K562 (cell line): ENCODE measurements around the gene PTK6. TPM values are rescaled to one million over a fixed set of nuclear protein-coding genes. Genes with fewer than 3 reads are reported as not detected.
A peak's percentile ranks its signal among the peaks of the same experiment; 100 is the strongest.

Experiments
- ATAC-seq: fragments of 200-7000 bp; cut with Tn5 transposase; 3 replicates; pipeline ENCODE4 v1.9.1; 2020; ENCODE audit warnings: moderate library complexity
- BruUV-seq: library from RNA; stranded (reverse); fragments of 400-500 nt; replicated peaks from 2 replicates; lab custom pipeline; 2021; lab: Mats Ljungman, UMichigan
- CTCF ChIA-PET: fragments of 300-600 bp; formaldehyde crosslinking; extraction: SDS; loops from one replicate; lab custom pipeline; 2021; ENCODE audit warnings: low intra/inter-chr PET ratio; lab: Yijun Ruan, JAX
- POLR2A ChIA-PET: fragments of 300-600, 350-650 bp; sonication (Branson Sonifier 250); formaldehyde crosslinking; extraction: SDS; loops from one replicate; lab custom pipeline; 2021; ENCODE audit warnings: antibody characterized with exemption, inconsistent platforms; lab: Yijun Ruan, JAX
- DNase-seq, 4 experiments: peaks; one replicate each; pipeline versions ENCODE4 v3.0.0 to v3.0.0-alpha.2; 2011 to 2018; ENCODE audit warnings: low spot score in 3 of 4, mixed read lengths in 3 of 4; ENCODE audit errors: extremely low read depth in 1 of 4
- FAIRE-seq: peaks from 2 replicates; lab custom pipeline; 2011; peaks lifted over from hg19 to GRCh38; lab: Jason Lieb, UNC
- H2AFZ ChIP-seq: 2 replicates; pipeline ENCODE4 v1.6.0; 2011; ENCODE audit warnings: low read depth, low read length, control low read depth, inconsistent platforms
- H3K27ac ChIP-seq: fragments of 200-600 bp; 3 replicates; pipeline ENCODE4 v1.8.0; 2011; ENCODE audit warnings: low read depth, mild to moderate bottlenecking, control low read depth, inconsistent platforms, low read length, moderate library complexity, mixed read lengths; ENCODE audit errors: extremely low read depth
- H3K27me3 ChIP-seq, 2 experiments: fragments of 300-600 bp in 1 of 2; 2 replicates in 1 of 2; 3 replicates in 1 of 2; pipeline versions ENCODE4 v1.6.0 to v1.8.0; 2011; ENCODE audit warnings: inconsistent platforms in 2 of 2, low read length in 2 of 2, mild to moderate bottlenecking in 1 of 2, mixed read lengths in 1 of 2, moderate library complexity in 1 of 2; ENCODE audit not compliant: control insufficient read depth in 2 of 2, insufficient read depth in 2 of 2
- H3K36me3 ChIP-seq: fragments of 300-600 bp; 3 replicates; pipeline ENCODE4 v1.8.0; 2011; ENCODE audit warnings: mild to moderate bottlenecking, low read length, inconsistent platforms; ENCODE audit not compliant: control insufficient read depth, insufficient read depth
- H3K4me1 ChIP-seq, 2 experiments: fragments of 200-600 bp in 1 of 2; replicated peaks in 1 of 2; 2 replicates in 1 of 2; 3 replicates in 1 of 2; pipeline versions ENCODE4 v1.5.1 to v1.8.0; 2011; ENCODE audit warnings: inconsistent platforms in 2 of 2, low read length in 2 of 2, mild to moderate bottlenecking in 1 of 2, mixed read lengths in 1 of 2, moderate library complexity in 1 of 2; ENCODE audit not compliant: control insufficient read depth in 2 of 2, insufficient read depth in 2 of 2
- H3K4me2 ChIP-seq: 2 replicates; pipeline ENCODE4 v1.6.1; 2011; ENCODE audit warnings: low read length, control low read depth, inconsistent platforms, mixed read lengths; ENCODE audit not compliant: insufficient read depth
- H3K4me3 ChIP-seq: fragments of 200-600 bp; sonication (generic), shearing (Covaris generic); 2 replicates; pipeline ENCODE4 v1.5.1; 2016; ENCODE audit warnings: control low read depth, inconsistent platforms
- H3K79me2 ChIP-seq: fragments of 200-600 bp; 3 replicates; pipeline ENCODE4 v1.8.0; 2011; ENCODE audit warnings: low read length, inconsistent platforms; ENCODE audit not compliant: control insufficient read depth, insufficient read depth
- H3K9ac ChIP-seq, 2 experiments: 2 replicates each; pipeline versions ENCODE4 v1.6.0 to v1.6.1; 2011; ENCODE audit warnings: low read depth in 2 of 2, low read length in 2 of 2, control low read depth in 1 of 2, inconsistent platforms in 1 of 2, mild to moderate bottlenecking in 1 of 2, mixed read lengths in 1 of 2; ENCODE audit not compliant: insufficient read depth in 1 of 2
- H3K9me1 ChIP-seq: one replicate; pipeline ENCODE4 v1.6.0; 2011; ENCODE audit warnings: inconsistent platforms, mild to moderate bottlenecking, low read length, moderate library complexity; ENCODE audit not compliant: control insufficient read depth, insufficient read depth
- H3K9me3 ChIP-seq: replicated peaks from 2 replicates; pipeline ENCODE4 v1.5.1; 2011; ENCODE audit warnings: low read depth, low read length, inconsistent platforms; ENCODE audit not compliant: control insufficient read depth, insufficient read depth
- H4K20me1 ChIP-seq: replicated peaks from 2 replicates; pipeline ENCODE4 v1.6.1; 2011; ENCODE audit warnings: low read length, inconsistent platforms, mixed read lengths; ENCODE audit not compliant: control insufficient read depth, insufficient read depth
- CC2D1A ChIP-seq: fragments of 450-650 bp; IDR thresholded peaks from 2 replicates; pipeline ENCODE4 v1.6.1; 2017; ENCODE audit warnings: mild to moderate bottlenecking
- CHD1 ChIP-seq: fragments of 200-600 bp; sonication (generic); IDR thresholded peaks from one replicate; pipeline ENCODE4 v1.6.1; 2012; ENCODE audit warnings: mild to moderate bottlenecking, moderate library complexity, low read length, inconsistent platforms
- ELF4 ChIP-seq: fragments of 450-650 bp; formaldehyde crosslinking; IDR thresholded peaks from 2 replicates; pipeline ENCODE4 v1.4.0; 2022; ENCODE audit warnings: missing genetic modification characterization
- ETS2 ChIP-seq: IDR thresholded peaks from 2 replicates; pipeline ENCODE4 v1.6.1; 2016; ENCODE audit warnings: borderline replicate concordance, missing genetic modification characterization, mild to moderate bottlenecking, moderate library complexity, missing compliant biosample characterization; ENCODE audit not compliant: poor library complexity, severe bottlenecking
- PRMT5 ChIP-seq: sonication (generic); formaldehyde crosslinking; IDR thresholded peaks from 2 replicates; pipeline ENCODE4 v1.5.0; 2020; ENCODE audit warnings: missing genetic modification reagents
- RBM17 ChIP-seq: fragments of 200-400 bp; formaldehyde crosslinking; IDR thresholded peaks from 2 replicates; pipeline ENCODE4 v1.6.1; 2017; ENCODE audit warnings: low read depth, mild to moderate bottlenecking, low read length, borderline replicate concordance
- TAL1 ChIP-seq: fragments of 450-650 bp; IDR thresholded peaks from 2 replicates; pipeline ENCODE4 v1.6.1; 2016; ENCODE audit warnings: mild to moderate bottlenecking
- ZBED1 ChIP-seq: IDR thresholded peaks from 2 replicates; pipeline ENCODE4 v1.6.1; 2014
- ZNF354B ChIP-seq: fragments of 250-450 bp; sonication (Bioruptor Pico); IDR thresholded peaks from 2 replicates; pipeline ENCODE4 v1.4.0; 2020
- ZNF695 ChIP-seq: fragments of 450-650 bp; formaldehyde crosslinking; IDR thresholded peaks from 2 replicates; pipeline ENCODE4 v1.4.0; 2020; ENCODE audit warnings: mild to moderate bottlenecking, moderate library complexity
- ZNF699 ChIP-seq: fragments of 250-450 bp; sonication (Bioruptor Pico); IDR thresholded peaks from 2 replicates; pipeline ENCODE4 v1.8.0; 2021; ENCODE audit warnings: mild to moderate bottlenecking, moderate library complexity; ENCODE audit not compliant: insufficient replicate concordance
- WGBS: fragments of 100-300 bp; shearing (Covaris generic); methylation state at CpG from one replicate; pipeline ENCODE4 v1.1.6; 2016; ENCODE audit warnings: low coverage, mixed read lengths; ENCODE audit not compliant: insufficient coverage; ENCODE audit errors: missing lambda C conversion rate; 5-methylcytosine and 5-hydroxymethylcytosine counted together
- in situ Hi-C: fragments of 300-500 bp; cut with MboI; formaldehyde crosslinking; loops from 4 replicates; pipeline ENCODE4 v1.15.0; 2018; ENCODE audit warnings: inconsistent platforms, mixed read lengths
- intact Hi-C: fragments of 100-400 bp; cut with micrococcal nuclease; formaldehyde crosslinking; loops from 2 replicates; pipeline ENCODE4 v1.14.2; 2022
- polyA plus RNA-seq, 8 experiments: library from polyadenylated mRNA; depleted of rRNA in 4 of 8; stranded (reverse) in 5 of 8; unstranded in 3 of 8; fragments of >200 nt; fragmentation: Nextera tagmentation in 2 of 8; fragmentation: Illumina TruSeq in 1 of 8; extraction: Ambion mirVana in 2 of 8; extraction: Trizol in 1 of 8; gene quantifications; 2 replicates each; pipeline versions ENCODE4 v1.2.1 to v1.2.3, GENCODE V29; 2011 to 2014; ENCODE audit warnings: inconsistent platforms in 1 of 8, missing spikeins in 1 of 8
- total RNA-seq, 7 experiments: library from RNA; depleted of rRNA in 6 of 7; stranded (reverse); fragments of >200 nt in 6 of 7; fragmentation: Illumina TruSeq in 2 of 7; extraction: Trizol in 2 of 7; gene quantifications; 2 replicates each; pipeline versions ENCODE4 v1.2.1 to v1.2.3, GENCODE V29; 2011 to 2021; ENCODE audit warnings: low replicate concordance in 1 of 7

Gene PTK6
- total and polyA plus RNA-seq, 9 of the 15 experiments (the other 6 are each of a cell fraction or from before 2014, with no cell fraction given) = 0.07 TPM; not detected in 8

- CTCF ChIA-PET = no interaction called here
- Histone ChIP-seq H3K27me3 (peaks cover 15 to 29% of the 10 kb centered on the region in 2 experiments; a peak in 4 of 5 replicates), H3K4me1 (peaks cover 0 to 59% of the 10 kb centered on the region in 2 experiments; a peak in 4 of 5 replicates), H3K9me3 (peaks cover 6% of the 10 kb centered on the region), H3K79me2 (no peaks in the 10 kb centered on the region), H3K27ac (no peak overlapping the region), H3K36me3 (no peaks in the 10 kb centered on the region), H4K20me1 (no peaks in the 10 kb centered on the region), H2AFZ (0 out of 2 replicates have a peak overlapping the region, but pooled peaks have one; percentile 1), H3K4me3 (no peak overlapping the region), H3K4me2 (no peak overlapping the region), H3K9ac (0 out of 4 replicates have a peak overlapping the region, but pooled peaks of 1 of the 2 experiments have one; percentile 52), H3K9me1 (no peaks in the 10 kb centered on the region)
- ATAC-seq (no peak), FAIRE-seq (no peak), DNase-seq (no peak)
- TF ChIP-seq CHD1 (no peak), CC2D1A (no peak), ZNF354B (no peak), ZNF695 (no peak), RBM17 (no peak), PRMT5 (CRISPR knock-in tag) (no peak), ELF4 (CRISPR knock-in tag) (no peak), ZNF699 (CRISPR knock-in tag) (no peak), TAL1 (no peak), ETS2 (no peak), ZBED1 (no peak)
- intact Hi-C loops = no loop called here
- BruUV-seq = no TSS peak
- in situ Hi-C loops = no loop called here
- POLR2A ChIA-PET = interaction anchor here (1.2 to 2.5 kb wide), 2 partner anchors 10 to 17 kb away, joined by 3 to 7 read pairs; partner anchors contain the start of gene PPDPF
- 1% methylated on average over 7 of the region's 7 CpGs for WGBS
Measured at GRCh38 chr20:63503524-63503923, 33.7 kb downstream of the PTK6 start.
